Lung (tissue), 12 donors: ENCODE data around the gene ZNF467. TPM values are rescaled to one million over a fixed set of nuclear protein-coding genes. Genes with fewer than 3 reads are reported as not detected.

Source experiments
- ATAC-seq: fragments of 200-7000 bp; cut with Tn5 transposase; one replicate; pipeline ENCODE4 v1.9.1; 2020; ENCODE audit warnings: moderate number of reproducible peaks; ENCODE audit not compliant: insufficient read depth, low FRiP score
- DNase-seq, 3 donors: peaks; one replicate each; pipeline ENCODE4 v3.0.0-alpha.2; 2013 to 2017
- H3K27ac ChIP-seq, 2 donors: one replicate each; pipeline ENCODE4 v1.5.1; 2013; ENCODE audit warnings: mild to moderate bottlenecking in 2 of 2, moderate library complexity in 2 of 2, control low read depth in 1 of 2, inconsistent platforms in 1 of 2, low read depth in 1 of 2, low read length in 1 of 2
- H3K27me3 ChIP-seq, 3 donors: one replicate each; pipeline ENCODE4 v1.5.1; 2013; ENCODE audit warnings: low read length in 2 of 3; ENCODE audit not compliant: control insufficient read depth in 3 of 3, insufficient read depth in 3 of 3
- H3K36me3 ChIP-seq, 4 donors: one replicate each; pipeline ENCODE4 v1.5.1; 2013; ENCODE audit warnings: low read length in 4 of 4, mild to moderate bottlenecking in 1 of 4, moderate library complexity in 1 of 4; ENCODE audit not compliant: control insufficient read depth in 4 of 4, insufficient read depth in 4 of 4
- H3K4me1 ChIP-seq, 5 donors: one replicate each; pipeline ENCODE4 v1.5.1; 2013; ENCODE audit warnings: low read length in 5 of 5, mild to moderate bottlenecking in 2 of 5, moderate library complexity in 1 of 5; ENCODE audit not compliant: control insufficient read depth in 5 of 5, insufficient read depth in 5 of 5
- H3K4me3 ChIP-seq: one replicate; pipeline ENCODE4 v1.5.1; 2013; ENCODE audit warnings: mild to moderate bottlenecking, control low read depth, moderate library complexity
- H3K9ac ChIP-seq, 2 donors: one replicate each; pipeline ENCODE4 v1.5.1; 2013; ENCODE audit warnings: low read length in 2 of 2, control low read depth in 1 of 2; ENCODE audit not compliant: insufficient read depth in 1 of 2
- H3K9me3 ChIP-seq, 4 donors: one replicate each; pipeline ENCODE4 v1.5.1; 2013; ENCODE audit warnings: low read length in 3 of 4, mild to moderate bottlenecking in 1 of 4, moderate library complexity in 1 of 4; ENCODE audit not compliant: control insufficient read depth in 4 of 4, insufficient read depth in 3 of 4
- WGBS, 2 donors: extraction: QIAGEN DNeasy Blood & Tissue Kit; methylation state at CpG; one replicate each; pipeline ENCODE4 v1.1.7; 2013; 5-methylcytosine and 5-hydroxymethylcytosine counted together
- polyA plus RNA-seq, 2 donors: library from polyadenylated mRNA; stranded (reverse); fragments of 200-250 nt; gene quantifications; one replicate each; pipeline ENCODE4 v1.2.1, GENCODE V29; 2013
- total RNA-seq, 2 donors: library from RNA; depleted of rRNA in 1 of 2; stranded (reverse); fragments of >200 nt in 1 of 2; gene quantifications; one replicate each; pipeline ENCODE4 v1.2.1, GENCODE V29; 2014 to 2021
- TF ChIP-seq, protein P1 (sequence below): IDR thresholded peaks from 2 replicates; pipeline ENCODE4 v1.5.1; 2012; ENCODE audit warnings: mild to moderate bottlenecking; ENCODE audit errors: control extremely low read depth, extremely low read depth
- donor health status: control.
- donor health status: control.
- donor health status: Bipolar disorder and iron deficiency.
- donor health status: healthy.
- donor health status: DM: yes; HTN: yes; CAD: no.

ZNF467 gene
- total and polyA plus RNA-seq, 4 donors = 9.8 to 27.2 (median 14.9) TPM

DNA sequence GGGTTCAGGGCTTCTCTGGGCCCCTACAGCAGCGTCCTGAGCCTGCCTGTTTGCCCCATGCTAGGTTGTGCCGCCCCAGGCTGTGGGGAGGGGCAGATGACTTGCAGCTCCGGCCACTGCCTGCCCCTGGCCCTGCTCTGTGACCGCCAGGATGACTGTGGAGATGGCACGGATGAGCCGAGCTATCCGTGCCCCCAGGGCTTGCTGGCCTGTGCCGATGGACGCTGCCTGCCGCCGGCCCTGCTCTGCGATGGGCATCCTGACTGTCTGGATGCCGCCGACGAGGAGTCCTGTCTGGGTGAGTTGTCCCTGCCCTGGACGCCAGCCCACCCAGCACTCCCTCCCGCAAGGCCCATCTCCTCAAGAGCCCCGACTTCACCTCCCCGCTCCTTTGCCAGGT, 15.7 kb upstream of the ZNF467 start:
- H3K9ac ChIP-seq = no peak overlapping the region
- no peak overlapping the region for H3K4me3 ChIP-seq
- H3K27me3 ChIP-seq = peaks cover 5 to 18% (median 5%) of the 10 kb centered on the region in 3 donors
- ATAC-seq (no peak), DNase-seq (no peak)
- H3K27ac ChIP-seq = no peak overlapping the region
- H3K4me1 ChIP-seq = peaks cover 0 to 14% (median under 1%) of the 10 kb centered on the region in 5 donors
- H3K9me3 ChIP-seq = no peaks in the 10 kb centered on the region
- WGBS, 2 donors = 92 to 97% methylated on average over 18 to 19 of the region's 19 CpGs
- no peaks in the 10 kb centered on the region for H3K36me3 ChIP-seq
- TF ChIP-seq, protein P1, sequence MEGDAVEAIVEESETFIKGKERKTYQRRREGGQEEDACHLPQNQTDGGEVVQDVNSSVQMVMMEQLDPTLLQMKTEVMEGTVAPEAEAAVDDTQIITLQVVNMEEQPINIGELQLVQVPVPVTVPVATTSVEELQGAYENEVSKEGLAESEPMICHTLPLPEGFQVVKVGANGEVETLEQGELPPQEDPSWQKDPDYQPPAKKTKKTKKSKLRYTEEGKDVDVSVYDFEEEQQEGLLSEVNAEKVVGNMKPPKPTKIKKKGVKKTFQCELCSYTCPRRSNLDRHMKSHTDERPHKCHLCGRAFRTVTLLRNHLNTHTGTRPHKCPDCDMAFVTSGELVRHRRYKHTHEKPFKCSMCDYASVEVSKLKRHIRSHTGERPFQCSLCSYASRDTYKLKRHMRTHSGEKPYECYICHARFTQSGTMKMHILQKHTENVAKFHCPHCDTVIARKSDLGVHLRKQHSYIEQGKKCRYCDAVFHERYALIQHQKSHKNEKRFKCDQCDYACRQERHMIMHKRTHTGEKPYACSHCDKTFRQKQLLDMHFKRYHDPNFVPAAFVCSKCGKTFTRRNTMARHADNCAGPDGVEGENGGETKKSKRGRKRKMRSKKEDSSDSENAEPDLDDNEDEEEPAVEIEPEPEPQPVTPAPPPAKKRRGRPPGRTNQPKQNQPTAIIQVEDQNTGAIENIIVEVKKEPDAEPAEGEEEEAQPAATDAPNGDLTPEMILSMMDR = no peak

DNA sequence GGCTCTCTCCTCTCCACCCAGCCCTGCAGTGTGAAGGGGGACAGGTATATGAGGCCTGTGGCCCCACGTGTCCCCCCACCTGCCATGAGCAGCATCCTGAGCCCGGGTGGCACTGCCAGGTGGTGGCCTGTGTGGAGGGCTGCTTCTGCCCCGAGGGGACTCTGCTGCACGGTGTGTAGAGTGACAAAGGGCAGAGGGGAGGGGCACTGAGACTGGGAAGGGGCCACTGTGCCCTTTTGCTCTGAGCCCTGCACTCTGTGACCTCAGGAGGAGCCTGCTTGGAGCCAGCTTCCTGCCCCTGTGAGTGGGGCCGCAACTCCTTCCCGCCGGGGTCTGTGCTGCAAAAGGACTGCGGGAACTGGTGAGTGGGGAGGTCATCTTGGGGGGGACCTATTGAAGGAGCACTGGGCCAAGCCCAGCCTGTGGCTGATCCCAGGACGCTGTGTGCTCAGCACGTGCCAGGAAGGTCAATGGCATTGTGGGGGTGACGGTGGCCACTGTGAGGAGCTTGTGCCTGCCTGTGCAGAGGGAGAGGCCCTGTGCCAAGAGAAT, 15.0 kb upstream of the ZNF467 start:
- H3K36me3 ChIP-seq = no peaks in the 10 kb centered on the region
- ATAC-seq = no peak
- no peak for DNase-seq
- peaks cover 5 to 18% (median 5%) of the 10 kb centered on the region in 3 donors for H3K27me3 ChIP-seq
- H3K4me1 ChIP-seq = peaks cover 0 to 16% (median 7%) of the 10 kb centered on the region in 5 donors
- H3K27ac ChIP-seq = no peak overlapping the region
- no peak overlapping the region for H3K4me3 ChIP-seq
- WGBS, 2 donors = 66 to 72% methylated on average over 11 of the region's 11 CpGs
- TF ChIP-seq, protein P1 = no peak
- no peak overlapping the region for H3K9ac ChIP-seq
- H3K9me3 ChIP-seq = no peaks in the 10 kb centered on the region

DNA sequence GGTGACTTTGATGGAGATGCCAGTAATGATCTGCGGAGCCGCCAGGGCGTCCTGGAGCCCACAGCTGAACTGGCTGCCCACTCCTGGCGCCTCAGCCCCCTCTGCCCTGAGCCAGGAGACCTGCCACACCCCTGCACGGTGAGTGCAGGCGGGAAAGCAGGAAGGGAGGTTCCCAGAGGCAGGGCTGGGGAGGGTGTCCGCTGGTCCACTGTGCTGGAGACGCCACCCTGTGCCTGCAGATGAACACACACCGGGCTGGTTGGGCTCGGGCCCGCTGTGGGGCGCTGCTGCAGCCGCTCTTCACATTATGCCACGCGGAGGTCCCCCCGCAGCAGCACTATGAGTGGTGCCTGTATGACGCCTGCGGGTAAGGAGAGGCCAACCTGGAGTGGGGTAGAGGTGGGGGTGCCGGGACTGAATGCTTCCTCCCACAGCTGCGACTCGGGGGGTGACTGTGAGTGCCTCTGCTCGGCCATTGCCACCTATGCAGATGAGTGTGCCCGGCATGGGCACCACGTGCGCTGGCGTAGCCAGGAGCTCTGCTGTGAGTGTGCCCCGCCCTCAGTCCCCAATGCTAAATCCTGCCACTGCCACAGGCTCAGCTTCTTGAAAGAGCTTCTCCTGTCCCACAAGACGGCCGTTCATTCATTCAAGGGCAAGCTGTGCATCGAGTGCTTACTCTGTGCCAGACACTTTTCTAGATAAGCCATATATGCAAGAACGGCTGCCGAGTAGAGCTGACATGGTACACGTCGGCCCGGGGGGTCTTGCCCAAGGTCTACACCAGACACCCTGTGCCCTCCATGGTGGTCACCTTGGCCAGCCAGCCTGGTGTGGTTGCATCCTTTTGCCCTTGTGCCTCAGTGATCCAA, 14.3 kb upstream of the ZNF467 start:
- no peak overlapping the region for H3K27ac ChIP-seq
- H3K9ac ChIP-seq = no peak overlapping the region
- peaks cover 5 to 18% (median 5%) of the 10 kb centered on the region in 3 donors for H3K27me3 ChIP-seq
- DNase-seq = peak in 2 of 3 donors; percentile 37 to 46
- WGBS, 2 donors = 24 to 55% methylated on average over 32 to 35 of the region's 35 CpGs
- no peaks in the 10 kb centered on the region for H3K36me3 ChIP-seq
- peaks cover 0 to 23% (median 8%) of the 10 kb centered on the region in 5 donors for H3K4me1 ChIP-seq
- H3K9me3 ChIP-seq = no peaks in the 10 kb centered on the region
- H3K4me3 ChIP-seq = no peak overlapping the region
- TF ChIP-seq, protein P1 = no peak
- no peak for ATAC-seq
